ENCODE data around the gene ATP8A2. TPM values are rescaled to one million over a fixed set of nuclear protein-coding genes. Genes with fewer than 3 reads are reported as not detected.

ATP8A2 gene
- polyA plus RNA-seq, 1 donor, result 2.1 TPM

GRCh38 chr13:25380741-25381324 is 9.1 kb downstream of the ATP8A2 start:
- no peak for DNase-seq (ENCODE audit: low read depth)

DNA sequence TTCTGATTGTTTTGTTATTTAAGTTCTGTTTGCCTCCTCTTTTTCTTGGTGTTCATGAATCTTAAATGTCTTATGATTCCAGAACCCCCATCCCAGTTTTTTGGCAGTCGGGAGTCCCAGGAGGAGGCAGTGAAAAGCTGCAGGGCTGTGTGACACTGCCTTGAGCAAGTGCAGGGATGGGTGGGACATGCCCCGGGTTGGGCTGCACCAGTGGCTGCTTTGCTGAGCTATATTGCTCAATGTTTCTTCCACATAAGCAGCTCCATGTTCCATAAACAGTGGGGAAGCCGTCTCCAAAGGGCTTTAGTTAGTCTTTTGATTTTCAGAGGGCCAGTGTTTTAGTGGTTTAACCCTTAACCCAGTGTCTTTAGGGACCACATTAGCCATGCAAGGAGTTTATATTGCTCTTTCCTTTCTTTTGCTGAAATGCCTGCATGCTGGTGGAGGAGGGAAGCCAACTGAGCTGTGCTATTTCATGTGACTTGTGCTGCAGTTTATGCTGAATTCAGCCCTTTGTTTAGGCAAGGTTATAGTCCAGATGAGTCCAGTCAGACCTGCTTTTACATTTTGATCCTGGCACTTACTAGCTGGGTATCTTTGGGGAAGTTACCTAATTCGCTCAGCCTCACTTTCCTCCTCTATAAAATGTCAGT is 13.1 kb downstream of the ATP8A2 start:
- no peak for DNase-seq (ENCODE audit: low read depth)

- DNase-seq (ENCODE audit: low read depth), result no peak
These were observed 20.2 kb downstream of the ATP8A2 start for GRCh38 chr13:25391932-25392331.

DNA sequence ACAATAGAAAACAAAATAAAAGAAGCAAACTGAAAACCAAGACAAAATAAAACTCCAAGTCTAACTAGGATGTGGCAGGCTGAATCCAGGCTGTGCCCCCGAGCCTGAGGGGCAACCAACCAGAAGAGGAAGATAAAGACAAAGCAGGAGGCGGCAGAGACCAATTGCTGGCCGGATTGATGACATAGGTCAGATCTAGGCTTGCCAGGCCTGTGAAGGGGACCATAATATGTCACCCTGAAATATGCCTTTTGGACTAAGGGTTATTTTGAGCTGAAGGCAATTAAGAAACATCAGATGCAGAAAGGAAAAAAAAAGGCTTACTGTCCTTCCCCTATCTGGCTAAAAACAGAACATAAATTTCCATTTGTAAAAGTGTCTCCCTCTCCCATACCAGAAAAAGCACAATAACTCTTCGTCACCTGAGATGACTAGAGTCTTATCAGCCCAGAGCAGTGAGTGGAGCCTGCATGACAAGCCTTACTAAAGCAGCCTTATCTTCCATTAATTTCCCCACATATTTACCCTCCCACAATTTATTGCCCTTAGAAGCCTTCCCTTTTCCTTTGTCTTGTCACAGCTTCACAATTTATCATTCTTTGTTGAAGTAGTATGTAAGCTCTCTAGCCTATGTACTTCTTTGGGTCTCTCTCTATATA is 22.8 kb downstream of the ATP8A2 start:
- DNase-seq (ENCODE audit: low read depth), result no peak

GRCh38 chr13:25397763-25398162 is 26.0 kb downstream of the ATP8A2 start:
- no peak for DNase-seq (ENCODE audit: low read depth)

- DNase-seq (ENCODE audit: low read depth), result no peak
These were observed 29.2 kb downstream of the ATP8A2 start for GRCh38 chr13:25400925-25401324.

GRCh38 chr13:25401958-25402357 is 30.2 kb downstream of the ATP8A2 start:
- DNase-seq (ENCODE audit: low read depth), result no peak

- no peak for DNase-seq (ENCODE audit: low read depth)
These were observed 34.6 kb downstream of the ATP8A2 start for GRCh38 chr13:25406377-25406776.

GRCh38 chr13:25409938-25410337 is 38.2 kb downstream of the ATP8A2 start:
- DNase-seq (ENCODE audit: low read depth), result no peak

- no peak for DNase-seq (ENCODE audit: low read depth)
These were observed 43.5 kb downstream of the ATP8A2 start for GRCh38 chr13:25415241-25415640.

GRCh38 chr13:25417535-25417934 is 45.8 kb downstream of the ATP8A2 start:
- no peak for DNase-seq (ENCODE audit: low read depth)

- DNase-seq (ENCODE audit: low read depth), result no peak
These were observed 48.4 kb downstream of the ATP8A2 start for GRCh38 chr13:25420161-25420560.

GRCh38 chr13:25421612-25422011 is 49.8 kb downstream of the ATP8A2 start:
- no peak for DNase-seq (ENCODE audit: low read depth)

- DNase-seq (ENCODE audit: low read depth), result no peak
These were observed 50.4 kb downstream of the ATP8A2 start for GRCh38 chr13:25422153-25422552.

DNA sequence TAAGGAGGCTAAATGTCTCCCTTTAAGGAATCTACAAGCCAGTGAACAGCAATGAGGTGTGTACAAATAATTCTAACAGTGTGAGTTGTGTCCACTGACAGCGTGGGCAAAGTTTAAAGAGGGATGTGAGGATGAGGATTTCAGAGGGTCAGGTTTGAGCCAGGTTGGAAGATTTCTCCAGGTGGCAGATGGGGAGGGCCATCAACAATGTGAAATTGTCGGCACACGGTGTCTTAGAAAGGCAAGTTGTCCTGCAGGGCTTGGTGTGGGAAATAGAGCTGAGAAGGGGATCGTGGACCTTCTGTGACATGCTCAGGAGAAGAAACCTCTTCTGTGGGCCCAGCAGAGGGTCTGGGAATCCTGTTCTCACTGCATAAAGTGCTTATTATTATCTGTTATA is 52.1 kb downstream of the ATP8A2 start:
- no peak for DNase-seq (ENCODE audit: low read depth)

GRCh38 chr13:25429466-25429865 is 57.7 kb downstream of the ATP8A2 start:
- no peak for DNase-seq (ENCODE audit: low read depth)

DNA sequence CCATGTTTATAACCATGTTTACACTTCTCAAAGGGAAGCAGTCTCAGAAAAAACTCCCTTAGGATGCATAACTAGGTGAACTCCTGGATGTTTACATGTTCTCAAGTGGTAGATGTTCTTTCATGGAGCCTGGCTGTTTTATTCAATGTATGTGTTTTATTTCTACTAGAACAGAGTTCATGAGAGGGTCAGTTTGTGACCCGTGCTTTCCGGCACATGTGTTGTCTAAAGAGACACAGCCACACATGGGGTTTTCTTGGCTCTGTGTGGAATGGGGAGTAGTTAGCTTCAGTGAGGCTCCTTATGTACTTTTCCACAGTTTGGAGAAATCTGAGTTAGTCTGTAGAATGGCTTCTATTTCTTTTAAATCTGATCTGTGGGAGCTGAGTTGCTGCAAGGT is 60.9 kb downstream of the ATP8A2 start:
- peak; percentile 11 for DNase-seq (ENCODE audit: low read depth)

DNA sequence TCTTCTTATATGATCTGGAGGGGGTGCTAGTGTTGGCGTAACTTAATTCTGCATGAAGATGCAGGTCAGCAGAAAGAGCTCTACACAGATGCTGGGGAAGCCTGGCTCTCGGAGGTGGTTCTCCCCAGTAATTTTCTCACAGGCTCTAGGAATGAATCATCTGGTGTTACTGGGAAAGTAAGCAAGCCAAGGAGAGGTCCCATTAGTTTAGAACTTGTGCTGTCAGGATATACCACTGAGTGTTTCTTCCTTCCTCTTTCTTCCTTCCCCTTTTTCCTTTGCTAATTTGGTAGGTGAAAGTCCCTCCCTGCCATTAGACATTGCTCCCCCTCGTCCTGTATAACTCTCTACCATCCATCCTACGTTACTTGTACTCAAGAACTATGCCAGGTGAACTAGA is 68.3 kb downstream of the ATP8A2 start:
- no peak for DNase-seq (ENCODE audit: low read depth)

DNA sequence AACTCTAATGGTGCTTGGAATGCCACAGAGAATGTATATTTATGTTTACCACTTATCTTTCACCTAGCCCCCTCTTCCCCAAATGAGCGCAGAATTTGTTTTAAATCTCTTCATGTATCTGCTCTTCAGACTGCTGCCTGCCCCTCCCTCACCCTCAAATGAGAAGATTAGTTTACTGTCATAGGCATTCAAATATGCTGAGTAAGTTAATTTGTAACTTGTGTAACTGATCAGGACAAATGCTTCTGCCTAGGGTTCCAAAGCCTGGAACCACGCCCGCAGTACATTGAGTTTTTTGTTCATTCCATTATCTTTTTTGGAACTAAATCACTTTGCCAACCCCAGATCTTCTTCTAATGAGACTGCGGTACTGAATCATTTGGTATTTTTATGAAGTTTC is 74.5 kb downstream of the ATP8A2 start:
- DNase-seq (ENCODE audit: low read depth), result no peak

- DNase-seq (ENCODE audit: low read depth), result no peak
These were observed 75.6 kb downstream of the ATP8A2 start for GRCh38 chr13:25447396-25447795.

DNA sequence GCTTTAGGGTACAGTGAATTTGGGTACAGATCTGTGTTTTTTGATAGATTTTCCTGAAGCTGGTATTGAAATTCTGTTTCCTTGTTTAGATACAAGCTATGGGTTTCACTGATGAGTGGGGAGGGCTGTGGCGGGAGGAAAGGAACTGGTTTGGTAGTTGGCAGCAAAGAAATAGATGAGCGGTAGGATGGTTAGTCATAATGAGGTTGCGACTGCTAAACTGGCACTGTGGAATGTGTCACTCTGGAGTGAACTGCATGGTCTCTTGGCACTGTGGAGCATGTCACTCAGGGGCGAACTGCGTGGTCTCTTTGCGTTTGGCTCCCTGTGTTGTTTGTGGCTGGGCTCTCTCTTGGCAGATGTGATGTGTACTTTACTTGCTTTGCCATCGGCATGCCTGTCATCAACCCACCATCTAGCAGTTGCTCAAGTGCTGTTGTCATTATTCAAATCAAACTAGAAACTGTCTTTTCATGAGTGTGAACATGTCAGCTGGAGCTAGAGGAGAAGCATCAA is 82.1 kb downstream of the ATP8A2 start:
- no peak for DNase-seq (ENCODE audit: low read depth)

DNA sequence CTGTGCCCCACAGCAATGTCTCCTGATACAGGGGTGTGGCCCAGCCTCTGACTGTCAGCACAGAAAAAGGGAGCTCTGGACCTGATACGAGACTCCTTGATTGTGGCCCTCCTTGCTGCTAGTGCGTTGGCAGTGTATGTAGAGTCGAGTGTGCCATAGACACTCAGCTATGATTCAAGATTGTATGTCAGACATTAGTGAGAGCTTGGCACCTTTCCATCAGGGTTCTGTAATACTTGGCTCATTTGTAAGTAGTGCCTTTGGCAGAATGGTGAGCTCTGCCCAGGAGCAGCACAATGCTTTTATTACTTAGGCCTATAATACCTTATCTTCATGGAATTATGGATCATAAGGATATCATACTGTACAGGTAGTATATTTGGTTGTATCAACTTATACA is 83.4 kb downstream of the ATP8A2 start:
- DNase-seq (ENCODE audit: low read depth), result no peak

DNA sequence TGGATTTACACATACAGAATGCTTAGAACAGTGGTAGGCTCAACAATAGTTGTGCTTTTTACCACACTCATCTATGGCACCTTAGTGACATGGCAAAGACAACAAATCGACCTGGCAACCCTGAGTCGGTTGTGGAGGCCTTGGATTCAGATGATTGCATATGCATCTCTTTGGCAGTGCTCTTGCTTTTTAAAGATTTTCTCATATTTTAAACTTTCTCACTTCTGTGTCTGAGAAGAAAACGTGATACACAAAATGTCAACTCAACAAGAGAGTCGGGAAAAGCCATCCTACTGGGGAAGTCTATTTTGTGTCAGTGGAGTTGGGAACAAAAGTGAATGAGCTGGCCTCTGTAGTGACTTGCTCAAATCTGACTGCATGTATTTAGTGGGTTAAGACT is 85.8 kb downstream of the ATP8A2 start:
- no peak for DNase-seq (ENCODE audit: low read depth)

All from forelimb muscle (tissue), 1 donor.